ENCODE data around the gene ATXN7L1. TPM values are rescaled to one million over a fixed set of nuclear protein-coding genes. Genes with fewer than 3 reads are reported as not detected.
A peak's percentile ranks its signal among the peaks of the same experiment; 100 is the strongest.

The ATXN7L1 gene
- total RNA-seq, 1 experiment from 2014 or later: 24.3 TPM

- Histone ChIP-seq H3K27me3 (ENCODE audit: insufficient read depth, low read length) (no peaks in the 10 kb centered on the region), H2BK20ac (ENCODE audit: low read depth, low read length, poor library complexity, severe bottlenecking) (no peak overlapping the region), H3K23me2 (ENCODE audit: insufficient read length, low read depth, low read length, poor library complexity, severe bottlenecking) (no peaks in the 10 kb centered on the region), H3K9ac (ENCODE audit: extremely low read depth, insufficient read length, low read length) (no peak overlapping the region), H4K20me1 (ENCODE audit: control insufficient read depth, insufficient read depth, insufficient read length) (peaks cover 2% of the 10 kb centered on the region), H4K8ac (replicated peaks; ENCODE audit: insufficient read length, low read depth, low read length) (no peak overlapping the region), H3K56ac (ENCODE audit: insufficient read length, low read depth, low read length) (no peak overlapping the region), H3T11ph (ENCODE audit: low read length) (no peak overlapping the region), H3K9me3 (ENCODE audit: control insufficient read depth, low read depth, low read length) (no peaks in the 10 kb centered on the region), H3K79me2 (ENCODE audit: insufficient read depth, low read length) (no peaks in the 10 kb centered on the region), H4K91ac (ENCODE audit: insufficient read length, low read depth, low read length) (no peak overlapping the region), H3K18ac (ENCODE audit: insufficient read length, low read depth, low read length) (no peak overlapping the region), H2AK5ac (ENCODE audit: insufficient read length, low read length) (no peak overlapping the region), H3K4me2 (ENCODE audit: insufficient read depth, insufficient read length, low read length) (no peak overlapping the region), H2BK12ac (ENCODE audit: insufficient read length, low read depth, low read length) (no peak overlapping the region), H3K23ac (ENCODE audit: insufficient read length, low read depth, low read length) (no peak overlapping the region), H3K14ac (ENCODE audit: insufficient read depth, low read length) (no peak overlapping the region), H3K79me1 (ENCODE audit: insufficient read depth, low read depth, low read length, poor library complexity, severe bottlenecking) (no peaks in the 10 kb centered on the region), H4K5ac (ENCODE audit: insufficient read length, low read depth, low read length) (no peak overlapping the region), H2BK120ac (ENCODE audit: low read depth, low read length, poor library complexity, severe bottlenecking) (no peak overlapping the region), H3K4me1 (ENCODE audit: insufficient read depth, low read length) (no peaks in the 10 kb centered on the region), H2BK15ac (ENCODE audit: low read depth, low read length) (no peak overlapping the region), H3K27ac (ENCODE audit: insufficient read length, low read depth, low read length) (no peak overlapping the region), H2AFZ (ENCODE audit: low read length) (no peak overlapping the region), H2BK5ac (ENCODE audit: insufficient read length, low read length) (no peak overlapping the region), H3K4ac (ENCODE audit: low read depth, low read length) (no peak overlapping the region)
- Mint-ChIP-seq H3K27me3 (ENCODE audit: low read depth) (no peaks in the 10 kb centered on the region), H3K36me3 (ENCODE audit: insufficient read depth in 1 of 3, low read depth in 3 of 3) (peaks cover 0 to 4% (median 2%) of the 10 kb centered on the region in 3 experiments; a peak in 4 of 7 replicates), H3K27ac (peak overlapping the region; percentile 9 to 36 (median 34); a peak in 3 of 7 replicates), H3K4me1 (peaks cover 23 to 24% of the 10 kb centered on the region in 2 experiments), H3K4me3 (no peak overlapping the region), H3K9me3 (no peaks in the 10 kb centered on the region)
- no peak for DNase-seq
- TF ChIP-seq CTCF (conservative IDR thresholded peaks at IDR 0.05): peak; percentile 62
- no CpG with 5 or more reads among the region's 2 CpGs for WGBS (ENCODE audit: extremely low coverage, insufficient read length, low lambda C conversion rate)
Measured at GRCh38 chr7:105759670-105760550, 116.5 kb downstream of the ATXN7L1 start.
